Aorta (tissue), 5 donors: ENCODE measurements around the gene SYTL3. TPM values are rescaled to one million over a fixed set of nuclear protein-coding genes. Genes with fewer than 3 reads are reported as not detected.

Source experiments
- ATAC-seq: fragments of 200-7000 bp; cut with Tn5 transposase; one replicate; pipeline ENCODE4 v1.9.1; 2022; ENCODE audit warnings: moderate library complexity; ENCODE audit not compliant: low FRiP score
- DNase-seq, 2 donors: peaks; one replicate each; pipeline ENCODE4 v3.0.0-alpha.2; 2020
- H3K27ac ChIP-seq, 2 donors: one replicate each; pipeline ENCODE4 v1.5.1; 2013; ENCODE audit warnings: low read length in 2 of 2, mild to moderate bottlenecking in 2 of 2, moderate library complexity in 2 of 2, control low read depth in 1 of 2, inconsistent platforms in 1 of 2, low read depth in 1 of 2
- H3K27me3 ChIP-seq, 2 donors: one replicate each; pipeline ENCODE4 v1.6.1; 2013; ENCODE audit warnings: control low read depth in 1 of 2, low read length in 1 of 2, mild to moderate bottlenecking in 1 of 2, moderate library complexity in 1 of 2; ENCODE audit not compliant: insufficient read depth in 2 of 2, control insufficient read depth in 1 of 2
- H3K36me3 ChIP-seq, 2 donors: one replicate each; pipeline ENCODE4 v1.6.1; 2013; ENCODE audit warnings: control low read depth in 1 of 2, low read length in 1 of 2, mild to moderate bottlenecking in 1 of 2; ENCODE audit not compliant: insufficient read depth in 2 of 2, control insufficient read depth in 1 of 2
- H3K4me1 ChIP-seq, 2 donors: one replicate each; pipeline ENCODE4 v1.6.1; 2013; ENCODE audit warnings: low read length in 2 of 2, control low read depth in 1 of 2, mild to moderate bottlenecking in 1 of 2, moderate library complexity in 1 of 2; ENCODE audit not compliant: insufficient read depth in 2 of 2, control insufficient read depth in 1 of 2
- H3K4me3 ChIP-seq, 2 donors: one replicate each; pipeline ENCODE4 v1.5.1; 2013; ENCODE audit warnings: low read length in 2 of 2, control low read depth in 1 of 2, mild to moderate bottlenecking in 1 of 2
- H3K9me3 ChIP-seq: one replicate; pipeline ENCODE4 v1.6.1; 2013; ENCODE audit warnings: mild to moderate bottlenecking, low read length; ENCODE audit not compliant: control insufficient read depth
- WGBS, 2 donors: extraction: QIAGEN DNeasy Blood & Tissue Kit; methylation state at CpG; one replicate each; pipeline ENCODE4 v1.1.7; 2013; 5-methylcytosine and 5-hydroxymethylcytosine counted together
- intact Hi-C, 2 donors: fragments of 100-400 bp; cut with DNase I; formaldehyde crosslinking; loops; one replicate each; pipeline versions ENCODE4 v1.14.2 to v1.15.0; 2022
- microRNA-seq, 2 donors: library from miRNA; unstranded; fragments of <30 nt; microRNA quantifications; one replicate each; pipeline ENCODE4 v1.2.0, GENCODE V29; 2020
- polyA plus RNA-seq, 2 donors: library from polyadenylated mRNA; stranded (reverse); fragments of 200-250 nt; gene quantifications; one replicate each; pipeline ENCODE4 v1.2.3, GENCODE V29; 2013
- total RNA-seq, 2 donors: library from RNA; stranded (reverse); fragmentation: NEBNext Ultra II Directional; extraction: Animal tissue kit (Norgen Biotek cat#: 25700); gene quantifications; one replicate each; pipeline ENCODE4 v1.2.1, GENCODE V29; 2021
- donor health status: healthy with polysubstance abuse.
- donor health status: Bipolar disorder and iron deficiency.
- donor health status: DM: no; HTN: no; CAD: no.
- donor health status: DM: no; HTN: no; CAD: no.
- donor health status: DM: yes; HTN: yes; CAD: no.

SYTL3 gene
- total and polyA plus RNA-seq, 4 donors: 0.64 to 4.7 (median 2.4) TPM

DNA sequence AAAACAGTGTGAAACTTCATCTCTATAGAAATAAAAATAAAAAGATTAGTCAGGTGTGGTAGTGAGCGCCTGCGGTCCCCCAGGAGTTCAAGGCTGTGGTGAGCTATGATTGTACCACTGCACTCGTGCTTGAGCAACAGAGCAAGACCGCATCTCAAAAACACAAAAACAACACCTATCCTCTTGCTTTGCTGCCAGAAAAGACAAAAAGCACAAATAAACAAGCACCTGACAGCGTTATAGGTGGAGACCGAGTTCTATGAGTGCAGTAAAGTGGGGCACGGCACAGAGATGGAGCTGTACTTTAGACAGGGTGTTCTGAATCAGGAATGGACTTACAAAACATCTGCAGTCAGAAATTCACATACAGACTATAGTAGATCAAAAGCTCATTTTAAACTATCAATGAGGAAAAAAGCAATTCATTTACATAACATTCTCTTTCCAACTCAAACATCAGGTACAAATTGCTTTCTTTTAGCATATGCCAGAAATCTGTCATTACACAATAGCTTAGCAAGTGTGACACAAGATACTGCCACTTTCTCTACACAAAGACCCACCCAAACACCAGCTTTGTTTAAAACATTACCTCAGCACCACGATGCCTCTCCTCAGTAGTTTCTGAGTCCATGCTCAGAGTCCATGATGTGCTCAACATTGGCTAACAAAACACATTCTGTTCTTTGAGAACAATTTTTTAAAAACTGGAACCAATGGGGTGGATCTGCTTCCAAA is 159.3 kb downstream of the SYTL3 start:
- Histone ChIP-seq H3K4me1 (no peaks in the 10 kb centered on the region), H3K4me3 (no peak overlapping the region), H3K27ac (no peak overlapping the region), H3K36me3 (no peaks in the 10 kb centered on the region), H3K27me3 (no peaks in the 10 kb centered on the region), H3K9me3 (no peaks in the 10 kb centered on the region)
- DNase-seq: no peak
- intact Hi-C loops: no loop called here
- no peak for ATAC-seq
- 91 to 92% methylated on average over 8 of the region's 8 CpGs for WGBS, 2 donors

DNA sequence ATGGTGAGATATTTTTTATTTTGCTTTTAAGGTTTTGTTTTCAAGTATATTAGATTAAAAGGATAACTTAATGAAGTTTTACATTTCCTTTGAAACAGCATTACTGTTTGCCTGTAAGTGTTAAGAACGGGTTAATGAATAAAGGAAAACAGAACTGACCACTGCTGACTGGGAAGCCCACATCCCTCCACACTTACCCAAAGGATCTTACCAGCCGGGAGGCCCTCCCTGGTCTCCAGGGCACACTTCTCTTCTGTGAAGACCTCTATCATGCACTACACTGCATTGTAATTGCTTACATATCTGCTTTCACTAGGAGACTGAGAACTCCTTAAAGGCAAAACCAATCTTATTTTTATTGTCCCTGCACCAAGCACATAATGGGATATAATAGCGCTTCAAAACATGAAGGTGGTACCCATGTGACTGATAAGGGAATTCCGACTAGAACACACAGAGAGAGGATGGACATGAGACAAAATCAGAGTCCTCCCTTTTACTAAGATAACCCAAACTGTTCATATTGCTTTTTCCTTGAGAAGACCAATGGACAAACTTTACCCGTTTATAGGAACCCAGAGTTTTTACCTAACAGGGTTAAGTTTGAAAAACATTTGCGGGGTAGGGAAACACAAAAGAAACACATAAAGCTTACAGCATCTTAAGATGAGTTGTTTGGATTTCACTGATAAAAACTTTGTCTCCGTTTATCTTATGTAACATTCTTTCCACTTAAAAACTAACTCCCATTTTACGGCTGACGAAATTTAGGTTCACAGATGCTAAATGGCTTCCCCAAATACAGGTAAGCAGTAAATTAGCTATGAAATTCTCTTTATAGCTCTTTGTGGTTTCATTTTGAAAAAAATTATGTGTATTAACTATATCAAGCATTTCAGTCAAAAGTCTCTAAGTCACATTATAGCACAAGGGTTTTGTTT is 160.6 kb downstream of the SYTL3 start:
- Histone ChIP-seq H3K4me3 (no peak overlapping the region), H3K9me3 (no peaks in the 10 kb centered on the region), H3K27me3 (no peaks in the 10 kb centered on the region), H3K4me1 (no peaks in the 10 kb centered on the region), H3K27ac (no peak overlapping the region), H3K36me3 (no peaks in the 10 kb centered on the region)
- DNase-seq (no peak), ATAC-seq (no peak)
- intact Hi-C loops: loop anchor here (10.0 kb wide), 1 partner anchor 106 kb away; no protein-coding TSS in a partner anchor
- 71 to 72% methylated on average over 9 of the region's 9 CpGs for WGBS, 2 donors

DNA sequence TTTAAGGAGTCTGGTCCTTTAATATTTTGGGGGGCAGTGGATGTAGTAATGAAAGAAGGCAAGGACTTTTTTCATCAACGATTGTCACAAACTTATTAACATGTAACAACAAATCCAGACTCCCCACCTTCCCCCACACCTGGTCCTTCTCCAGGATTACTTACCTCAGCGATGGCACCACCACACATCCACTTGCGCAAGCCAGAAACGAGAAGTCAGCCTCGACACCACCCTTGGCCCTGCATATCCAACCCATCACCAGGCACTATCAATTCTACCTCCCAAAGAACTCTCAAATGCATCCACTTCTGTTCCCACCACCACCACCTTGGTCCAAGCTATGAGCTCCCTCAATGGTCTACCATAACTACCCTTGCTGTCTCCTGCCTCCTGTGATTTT is 162.8 kb downstream of the SYTL3 start:
- ATAC-seq (no peak), DNase-seq (no peak)
- Histone ChIP-seq H3K4me3 (no peak overlapping the region), H3K4me1 (no peaks in the 10 kb centered on the region), H3K27me3 (no peaks in the 10 kb centered on the region), H3K9me3 (no peaks in the 10 kb centered on the region), H3K27ac (no peak overlapping the region), H3K36me3 (no peaks in the 10 kb centered on the region)
- intact Hi-C loops: loop anchor here (10.0 kb wide), 1 partner anchor 108 kb away; no protein-coding TSS in a partner anchor
- 90 to 94% methylated on average over 5 of the region's 5 CpGs for WGBS, 2 donors

DNA sequence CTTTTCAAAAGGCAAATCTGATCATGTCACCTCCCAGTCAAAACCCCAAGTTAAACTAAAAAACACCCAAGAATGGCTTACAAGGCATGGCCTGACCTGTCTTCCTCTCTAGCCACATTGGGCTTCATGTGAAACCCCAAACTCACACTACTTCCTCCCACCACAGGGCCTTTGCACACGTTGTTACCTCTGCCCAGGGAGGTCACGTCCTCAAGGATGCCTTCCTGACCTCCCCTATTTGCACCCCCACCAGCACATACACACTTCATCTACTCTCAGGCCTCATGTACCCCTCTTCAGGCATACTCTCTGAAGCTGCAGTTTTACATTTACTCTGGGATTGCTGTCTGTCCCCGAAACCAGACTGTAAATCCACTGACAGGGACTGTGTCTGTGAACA is 163.2 kb downstream of the SYTL3 start:
- Histone ChIP-seq H3K4me1 (no peaks in the 10 kb centered on the region), H3K36me3 (no peaks in the 10 kb centered on the region), H3K9me3 (no peaks in the 10 kb centered on the region), H3K27me3 (no peaks in the 10 kb centered on the region), H3K27ac (no peak overlapping the region), H3K4me3 (no peak overlapping the region)
- ATAC-seq (no peak), DNase-seq (no peak)
- intact Hi-C loops: loop anchor here (10.0 kb wide), 1 partner anchor 108 kb away; no protein-coding TSS in a partner anchor
- 95 to 96% methylated on average over 3 of the region's 3 CpGs for WGBS, 2 donors

Small RNA genes within 50 kb of the gene (microRNA-seq; reads per million reads assigned to microRNA genes)
- gene MIR3918 (0 reads per million in 2 donors), gene MIR7161 (0 reads per million in 2 donors)

Other genes with a start within 250 kb of the SYTL3 start
- gene TMEM181, start 90.0 kb upstream of the SYTL3 start, total RNA-seq: 10 to 100 TPM; 23.7 to 25.9 TPM
- 10 to 100 TPM in 1 of 2 donors, 1 to 10 TPM in 1; 7.4 to 12.2 TPM for gene TMEM181, start 90.0 kb upstream of the SYTL3 start, polyA plus RNA-seq
- gene DYNLT1, start 5.3 kb upstream of the SYTL3 start, total RNA-seq: 10 to 100 TPM; 78.6 to 87.6 TPM
- 100 to 1,000 TPM in 1 of 2 donors, 10 to 100 TPM in 1; 92.9 to 211 TPM for gene DYNLT1, start 5.3 kb upstream of the SYTL3 start, polyA plus RNA-seq
- 10 to 100 TPM; 44.8 to 56.2 TPM for gene EZR, start 169.3 kb downstream of the SYTL3 start, total RNA-seq
- 100 to 1,000 TPM in 1 of 2 donors, 10 to 100 TPM in 1; 13.4 to 127 TPM for gene EZR, start 169.3 kb downstream of the SYTL3 start, polyA plus RNA-seq